A549 (cell line): Measurements from ENCODE around the gene TFF1. TPM values are rescaled to one million over a fixed set of nuclear protein-coding genes. Genes with fewer than 3 reads are reported as not detected.

Source experiments
- ATAC-seq, 2 experiments: fragments of 200-7000 bp in 1 of 2; fragments of >200 bp in 1 of 2; cut with Nextera tagmentation in 1 of 2; cut with Tn5 transposase in 1 of 2; 3 replicates each; pipeline versions ENCODE4 v1.8.0 to v1.9.1; 2018 to 2020; ENCODE audit warnings: mild to moderate bottlenecking in 1 of 2, moderate library complexity in 1 of 2
- CTCF ChIA-PET: fragments of 300-600 bp; sonication (Branson Sonifier 250); formaldehyde crosslinking; extraction: SDS; loops from one replicate; lab custom pipeline; 2021; ENCODE audit warnings: antibody characterized with exemption, inconsistent platforms; lab: Yijun Ruan, JAX
- POLR2A ChIA-PET: fragments of 350-600 bp; formaldehyde crosslinking; extraction: SDS; loops from one replicate; lab custom pipeline; 2021; ENCODE audit warnings: antibody characterized with exemption, inconsistent platforms; lab: Yijun Ruan, JAX
- DNase-seq, 2 experiments: peaks; one replicate each; pipeline versions ENCODE4 v3.0.0 to v3.0.0-alpha.2; 2011 to 2016; ENCODE audit warnings: low read depth in 1 of 2, low spot score in 1 of 2
- FAIRE-seq: peaks from 2 replicates; lab custom pipeline; 2011; peaks lifted over from hg19 to GRCh38; lab: Jason Lieb, UNC
- H3K27ac ChIP-seq, 2 experiments: fragments of >200 bp; sonication (Bioruptor Twin); formaldehyde crosslinking; 3 replicates each; pipeline ENCODE4 v1.5.1; 2016 to 2017
- H3K4me1 ChIP-seq: fragments of >200 bp; sonication (Bioruptor Twin); formaldehyde crosslinking; 3 replicates; pipeline ENCODE4 v1.6.1; 2016
- H3K4me2 ChIP-seq: fragments of >200 bp; sonication (Bioruptor Twin); formaldehyde crosslinking; 3 replicates; pipeline ENCODE4 v1.6.1; 2016
- H3K4me3 ChIP-seq: fragments of >200 bp; sonication (Bioruptor Twin); formaldehyde crosslinking; 3 replicates; pipeline ENCODE4 v1.5.1; 2016
- H3K9me3 ChIP-seq: fragments of >200 bp; sonication (Bioruptor Twin); formaldehyde crosslinking; 3 replicates; pipeline ENCODE4 v1.6.1; 2016
- BCL3 ChIP-seq: fragments of >200 bp; sonication (Bioruptor Twin); formaldehyde crosslinking; IDR thresholded peaks from 3 replicates; pipeline ENCODE4 v1.6.1; 2016
- CBX2 ChIP-seq: fragments of 200-600 bp; sonication (generic); IDR thresholded peaks from 2 replicates; pipeline ENCODE4 v1.6.1; 2016; ENCODE audit warnings: low read depth, mild to moderate bottlenecking, borderline replicate concordance
- CBX8 ChIP-seq: fragments of 200-600 bp; sonication (generic); IDR thresholded peaks from 2 replicates; pipeline ENCODE4 v1.6.1; 2016
- EHF ChIP-seq: fragments of 250-450 bp; sonication (Bioruptor Pico); IDR thresholded peaks from 2 replicates; pipeline ENCODE4 v1.5.0; 2020; ENCODE audit warnings: mild to moderate bottlenecking
- EP300 ChIP-seq, 2 experiments: fragments of >200 bp; sonication (Bioruptor Twin); formaldehyde crosslinking; IDR thresholded peaks; 2 replicates in 1 of 2; 3 replicates in 1 of 2; pipeline ENCODE4 v1.6.1; 2016 to 2017
- FOSB ChIP-seq: fragments of 250-450 bp; sonication (Bioruptor Pico); IDR thresholded peaks from 2 replicates; pipeline ENCODE4 v1.5.0; 2020; ENCODE audit warnings: mild to moderate bottlenecking, moderate library complexity
- HDAC2 ChIP-seq: fragments of 200-600 bp; sonication (generic); IDR thresholded peaks from 2 replicates; pipeline ENCODE4 v1.6.1; 2016
- HEYL ChIP-seq: fragments of 250-450 bp; sonication (Bioruptor Pico); IDR thresholded peaks from 2 replicates; pipeline ENCODE4 v1.8.0; 2021; ENCODE audit warnings: mild to moderate bottlenecking, moderate library complexity
- HMGXB4 ChIP-seq: fragments of 250-450 bp; sonication (Bioruptor Pico); IDR thresholded peaks from 2 replicates; pipeline ENCODE4 v1.5.0; 2021; ENCODE audit warnings: mild to moderate bottlenecking, moderate library complexity, borderline replicate concordance
- HOXB13 ChIP-seq: fragments of 250-450 bp; sonication (Bioruptor Pico); IDR thresholded peaks from 2 replicates; pipeline ENCODE4 v1.5.0; 2020; ENCODE audit warnings: low read depth, mild to moderate bottlenecking, moderate library complexity
- HOXB5 ChIP-seq: fragments of 250-450 bp; sonication (Bioruptor Pico); IDR thresholded peaks from 2 replicates; pipeline ENCODE4 v1.5.0; 2020; ENCODE audit warnings: mild to moderate bottlenecking, moderate library complexity
- JUNB ChIP-seq: fragments of >200 bp; sonication (Bioruptor Twin); formaldehyde crosslinking; IDR thresholded peaks from 2 replicates; pipeline ENCODE4 v1.6.1; 2016
- KDM5A ChIP-seq: fragments of 200-600 bp; sonication (generic); IDR thresholded peaks from 2 replicates; pipeline ENCODE4 v1.6.1; 2016; ENCODE audit warnings: antibody characterized with exemption, mild to moderate bottlenecking
- MAFK ChIP-seq: fragments of 450-650 bp; IDR thresholded peaks from 2 replicates; pipeline ENCODE4 v1.6.1; 2014; ENCODE audit not compliant: partially characterized antibody
- MAX ChIP-seq: IDR thresholded peaks from 2 replicates; pipeline ENCODE4 v1.6.1; 2012
- MYC ChIP-seq: IDR thresholded peaks from 2 replicates; pipeline ENCODE4 v1.6.1; 2012; ENCODE audit warnings: mild to moderate bottlenecking, inconsistent platforms, low read length, improper control_type of control experiment, borderline replicate concordance
- NFE2L2 ChIP-seq: fragments of 150-350 bp; conservative IDR thresholded peaks from 2 replicates; pipeline ENCODE4 v1.6.1; 2014; ENCODE audit warnings: low read length
- PBX3 ChIP-seq: IDR thresholded peaks from 2 replicates; pipeline ENCODE4 v1.6.1; 2012
- POLR2AphosphoS2 ChIP-seq: conservative IDR thresholded peaks from 2 replicates; pipeline ENCODE4 v1.6.1; 2012; ENCODE audit warnings: low read length, improper control_type of control experiment, inconsistent platforms
- RARB ChIP-seq: fragments of 250-450 bp; sonication (Bioruptor Pico); IDR thresholded peaks from 2 replicates; pipeline ENCODE4 v1.8.0; 2021; ENCODE audit warnings: mild to moderate bottlenecking, moderate library complexity
- SMC3 ChIP-seq: fragments of >200 bp; sonication (Bioruptor Twin); formaldehyde crosslinking; IDR thresholded peaks from 3 replicates; pipeline ENCODE4 v1.6.1; 2018; ENCODE audit warnings: inconsistent platforms
- TFCP2L1 ChIP-seq: fragments of 250-450 bp; sonication (Bioruptor Pico); IDR thresholded peaks from 2 replicates; pipeline ENCODE4 v1.5.0; 2021; ENCODE audit warnings: mild to moderate bottlenecking
- TP53 ChIP-seq: fragments of 250-450 bp; sonication (Bioruptor Pico); IDR thresholded peaks from 2 replicates; pipeline ENCODE4 v1.5.0; 2021; ENCODE audit warnings: mild to moderate bottlenecking, moderate library complexity
- ZFP36 ChIP-seq: fragments of 450-650 bp; IDR thresholded peaks from 2 replicates; pipeline ENCODE4 v1.6.1; 2014; ENCODE audit warnings: borderline replicate concordance; ENCODE audit not compliant: partially characterized antibody
- ZNF302 ChIP-seq: fragments of 250-450 bp; sonication (Bioruptor Pico); IDR thresholded peaks from 2 replicates; pipeline ENCODE4 v1.9.0; 2021; ENCODE audit warnings: inconsistent platforms, mild to moderate bottlenecking, moderate library complexity
- WGBS: methylation state at CpG from one replicate; pipeline ENCODE4 v1.1.6; 2017; ENCODE audit errors: missing lambda C conversion rate; 5-methylcytosine and 5-hydroxymethylcytosine counted together
- polyA plus RNA-seq, 4 experiments: library from polyadenylated mRNA; depleted of rRNA in 3 of 4; stranded (reverse); fragments of >200 nt; fragmentation: RNase III in 1 of 4; extraction: RNeasy Plus Mini Kit Qiagen cat#74134 plus additional on column Dnase treatment in 1 of 4; gene quantifications; 2 replicates in 3 of 4; 3 replicates in 1 of 4; pipeline ENCODE4 v1.2.3, GENCODE V29; 2011 to 2017

TFF1 gene
- polyA plus RNA-seq, 2 of the 4 experiments (the other 2 are of a cell fraction): 1.0 to 5.8 TPM

GRCh38 chr21:42317826-42318746 lies 48.2 kb downstream of the TFF1 start (continued):
- no peak for TF ChIP-seq HMGXB4 (CRISPR knock-in tag)
- TF ChIP-seq RARB (CRISPR knock-in tag): no peak
- no peak for TF ChIP-seq POLR2AphosphoS2
- TF ChIP-seq HOXB5 (CRISPR knock-in tag): no peak
- TF ChIP-seq, all 56 proteins: peak for 0

GRCh38 chr21:42317341-42317741 lies 49.0 kb downstream of the TFF1 start:
- WGBS: 75% methylated on average over 2 of the region's 8 CpGs
- Histone ChIP-seq H3K27ac (no peak overlapping the region), H3K9me3 (no peaks in the 10 kb centered on the region), H3K4me1 (no peaks in the 10 kb centered on the region), H3K4me3 (no peak overlapping the region), H3K4me2 (no peak overlapping the region)
- TF ChIP-seq NFE2L2 (no peak), BCL3 (no peak), MAFK (no peak), HOXB13 (CRISPR knock-in tag) (no peak), EHF (CRISPR knock-in tag) (no peak), CBX8 (no peak), TP53 (CRISPR knock-in tag) (no peak), EP300 (IDR thresholded peaks at IDR 0.05) (no peak), HEYL (CRISPR knock-in tag) (no peak), MYC (no peak), FOSB (CRISPR knock-in tag) (no peak), MAX (no peak), KDM5A (no peak), HDAC2 (no peak), HOXB5 (CRISPR knock-in tag) (no peak), ZNF302 (CRISPR knock-in tag) (no peak), CBX2 (no peak), SMC3 (no peak), TFCP2L1 (no peak), JUNB (no peak)
- POLR2A ChIA-PET: no interaction called here
- ATAC-seq: no peak
- FAIRE-seq: no peak
- CTCF ChIA-PET: no interaction called here
- no peak for DNase-seq

- WGBS: 89% methylated on average over 8 of the region's 16 CpGs
- Histone ChIP-seq H3K27ac (no peak overlapping the region), H3K9me3 (no peaks in the 10 kb centered on the region), H3K4me3 (no peak overlapping the region), H3K4me1 (no peaks in the 10 kb centered on the region), H3K4me2 (no peak overlapping the region)
- POLR2A ChIA-PET: no interaction called here
- FAIRE-seq (no peak), DNase-seq (no peak), ATAC-seq (no peak)
- no peak for TF ChIP-seq ZFP36
- TF ChIP-seq PBX3: no peak
- CTCF ChIA-PET: no interaction called here
These were observed 49.4 kb downstream of the TFF1 start for GRCh38 chr21:42316891-42317290.
